Fibroblast of lung (primary cell): ENCODE data around the gene TMEM214.

ENCODE experiments used
- CTCF ChIP-seq, 2 donors: IDR thresholded peaks in 1 of 2; conservative IDR thresholded peaks in 1 of 2; 1 replicate in 1 of 2; 2 replicates in 1 of 2; pipeline ENCODE4 v1.5.1; 2011 to 2012; ENCODE audit warnings: low read length in 2 of 2, control low read depth in 1 of 2, inconsistent platforms in 1 of 2, low read depth in 1 of 2, mild to moderate bottlenecking in 1 of 2
- EZH2 ChIP-seq: IDR thresholded peaks from 2 replicates; pipeline ENCODE4 v1.5.1; 2012; ENCODE audit warnings: low read length, control low read depth, mild to moderate bottlenecking; ENCODE audit errors: missing control alignments

- TF ChIP-seq CTCF (conservative IDR thresholded peaks at IDR 0.05 in 1 of 2, IDR thresholded peaks at IDR 0.05 in 1 of 2; ENCODE audit: low read depth in 1 of 2, low read length in 2 of 2) (no peak), EZH2 (no peak)
Measured at GRCh38 chr2:27038631-27039339, 6.0 kb downstream of the TMEM214 start.
